HFF-Myc (cell line): ENCODE results near the gene CHRNE.
"Not testable (repeated sequence)": the region's sequence is repeated elsewhere in the genome, so short reads cannot be mapped to it uniquely, and the experiment has no call there.

Source experiments
- DNase-seq: peaks from one replicate; pipeline ENCODE4 v3.0.0-alpha.2; 2011; ENCODE audit warnings: low read depth; ENCODE audit errors: extremely low read depth
- H3K4me3 ChIP-seq: replicated peaks from 2 replicates; pipeline ENCODE4 v1.5.1; 2011; ENCODE audit warnings: low read depth, mild to moderate bottlenecking, control low read depth, low read length
- TF ChIP-seq, protein P1 (sequence below): IDR thresholded peaks from 2 replicates; pipeline ENCODE4 v1.5.1; 2012; ENCODE audit warnings: mild to moderate bottlenecking, low read depth, low read length, control low read depth; ENCODE audit errors: missing control alignments

Gene CHRNE

DNA sequence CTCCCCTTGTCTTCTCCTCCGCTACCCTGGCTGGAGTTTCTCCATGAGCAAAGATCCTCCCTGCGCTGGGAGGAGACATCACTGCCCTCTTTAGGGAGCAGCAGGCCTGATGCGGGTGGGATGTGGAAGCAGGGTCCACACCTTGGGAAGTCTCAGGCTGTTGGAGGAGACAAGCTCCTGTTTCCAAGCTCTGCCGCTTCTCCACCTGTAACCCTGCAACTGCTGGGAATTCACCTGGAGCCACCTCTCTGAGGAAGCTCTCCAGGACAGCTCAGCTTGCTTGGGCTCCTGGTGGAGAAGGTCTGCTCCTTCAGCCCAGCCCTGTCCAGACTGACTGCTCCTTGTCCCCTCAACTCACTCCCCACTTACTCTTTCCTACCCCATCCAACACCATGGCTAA lies 18.4 kb downstream of the CHRNE start:
- TF ChIP-seq, protein P1, sequence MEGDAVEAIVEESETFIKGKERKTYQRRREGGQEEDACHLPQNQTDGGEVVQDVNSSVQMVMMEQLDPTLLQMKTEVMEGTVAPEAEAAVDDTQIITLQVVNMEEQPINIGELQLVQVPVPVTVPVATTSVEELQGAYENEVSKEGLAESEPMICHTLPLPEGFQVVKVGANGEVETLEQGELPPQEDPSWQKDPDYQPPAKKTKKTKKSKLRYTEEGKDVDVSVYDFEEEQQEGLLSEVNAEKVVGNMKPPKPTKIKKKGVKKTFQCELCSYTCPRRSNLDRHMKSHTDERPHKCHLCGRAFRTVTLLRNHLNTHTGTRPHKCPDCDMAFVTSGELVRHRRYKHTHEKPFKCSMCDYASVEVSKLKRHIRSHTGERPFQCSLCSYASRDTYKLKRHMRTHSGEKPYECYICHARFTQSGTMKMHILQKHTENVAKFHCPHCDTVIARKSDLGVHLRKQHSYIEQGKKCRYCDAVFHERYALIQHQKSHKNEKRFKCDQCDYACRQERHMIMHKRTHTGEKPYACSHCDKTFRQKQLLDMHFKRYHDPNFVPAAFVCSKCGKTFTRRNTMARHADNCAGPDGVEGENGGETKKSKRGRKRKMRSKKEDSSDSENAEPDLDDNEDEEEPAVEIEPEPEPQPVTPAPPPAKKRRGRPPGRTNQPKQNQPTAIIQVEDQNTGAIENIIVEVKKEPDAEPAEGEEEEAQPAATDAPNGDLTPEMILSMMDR, result no peak
- no peak overlapping the region for H3K4me3 ChIP-seq
- no peak for DNase-seq

DNA sequence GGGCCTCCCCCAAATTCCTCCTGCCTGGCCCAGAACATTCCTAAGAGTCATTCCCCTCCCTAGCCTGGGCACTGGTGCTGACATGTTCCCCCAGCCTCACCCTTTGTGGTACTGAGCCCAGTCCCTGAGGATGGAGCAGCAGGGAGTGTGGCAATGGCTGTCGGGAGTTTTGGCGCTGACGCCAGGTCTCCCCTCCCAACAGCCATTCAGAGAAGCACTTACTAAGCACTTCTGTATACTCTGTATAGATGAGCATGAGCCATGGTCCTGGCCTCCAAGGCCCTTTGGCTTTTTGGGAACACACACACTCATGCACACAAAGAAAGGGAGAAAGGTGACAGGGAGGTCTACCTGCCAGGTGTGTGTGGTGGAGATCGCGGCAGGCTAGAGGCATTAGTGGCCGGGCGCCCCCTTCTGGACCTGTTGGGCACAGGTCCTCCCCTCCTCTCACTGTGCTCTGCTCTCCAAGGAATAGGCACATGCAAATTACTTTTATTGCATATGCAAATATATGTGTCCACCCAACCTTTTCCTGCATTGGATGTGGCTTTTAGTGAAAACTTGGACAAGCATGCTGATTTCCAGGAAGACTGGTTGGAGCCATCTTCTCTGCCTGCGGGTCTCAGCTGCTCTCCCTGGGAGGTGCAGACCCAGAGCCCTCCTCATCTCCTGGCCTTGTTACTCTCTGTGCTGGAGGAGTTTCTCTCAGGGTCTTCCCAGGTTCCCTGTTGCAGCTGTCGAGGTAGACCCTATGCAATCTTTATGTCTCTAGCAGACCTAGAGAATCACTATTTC lies 20.9 kb downstream of the CHRNE start:
- TF ChIP-seq, protein P1, result peak; percentile 86
- H3K4me3 ChIP-seq, result no peak overlapping the region
- DNase-seq, result no peak

DNA sequence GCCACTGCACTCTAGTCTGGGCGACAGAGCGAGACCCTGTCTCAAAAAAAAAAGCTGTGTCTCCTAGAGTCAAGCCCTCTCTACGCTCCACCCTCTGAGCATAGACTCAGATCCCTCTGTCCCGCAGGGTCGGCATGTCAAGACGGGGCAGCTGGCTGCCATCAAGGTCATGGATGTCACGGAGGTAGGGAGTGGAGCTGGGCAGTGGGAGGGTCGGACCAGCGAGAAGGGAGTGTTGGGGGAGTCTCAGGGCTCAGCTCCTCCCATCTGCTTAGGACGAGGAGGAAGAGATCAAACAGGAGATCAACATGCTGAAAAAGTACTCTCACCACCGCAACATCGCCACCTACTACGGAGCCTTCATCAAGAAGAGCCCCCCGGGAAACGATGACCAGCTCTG lies 22.0 kb downstream of the CHRNE start:
- no peak overlapping the region for H3K4me3 ChIP-seq

DNA sequence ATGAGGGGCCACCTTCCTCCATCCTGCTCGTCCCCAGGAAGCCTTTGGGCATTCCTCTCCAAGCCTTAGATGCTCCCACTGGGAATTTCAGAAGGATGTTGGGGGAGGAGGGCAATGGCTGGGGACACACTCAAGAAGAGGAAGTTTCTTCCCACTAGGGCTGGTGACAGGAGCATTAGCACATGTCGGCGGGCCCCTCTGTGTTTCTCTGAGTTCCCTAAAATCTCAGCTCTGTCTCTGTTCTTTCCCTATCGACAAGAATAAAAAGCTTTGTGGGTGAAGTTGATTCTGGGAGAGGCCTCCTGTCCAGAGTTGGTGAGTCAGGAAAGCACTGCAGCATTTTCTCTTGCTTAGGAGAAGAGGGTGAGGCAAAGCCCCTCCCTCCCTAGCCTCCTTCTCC lies 23.3 kb downstream of the CHRNE start:
- DNase-seq, result no peak
- H3K4me3 ChIP-seq, result no peak overlapping the region
- TF ChIP-seq, protein P1, result no peak

More for the DNA sequence above, 22.0 kb downstream of the CHRNE start:
- no peak for DNase-seq
- TF ChIP-seq, protein P1, result no peak

DNA sequence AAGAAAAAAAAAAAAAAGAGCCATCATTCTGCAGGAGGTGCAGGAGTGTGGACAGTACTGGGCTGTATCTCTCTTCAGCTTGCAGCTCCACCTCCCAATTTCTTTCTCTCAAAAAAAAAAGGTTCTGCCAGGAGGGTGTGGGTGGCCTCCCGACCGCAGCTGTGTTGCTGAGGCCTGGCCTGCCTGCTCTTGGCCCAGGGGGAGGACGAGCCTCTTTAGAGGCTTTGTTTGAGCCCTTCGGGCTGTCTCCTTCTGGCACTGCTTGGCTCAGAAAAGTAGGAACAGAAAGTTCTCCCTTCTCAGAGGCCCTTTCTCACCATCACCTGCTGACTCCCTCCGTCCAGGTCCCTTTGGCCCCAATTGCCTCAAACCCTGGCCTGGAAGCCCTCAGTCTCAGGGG lies 25.8 kb downstream of the CHRNE start:
- TF ChIP-seq, protein P1, result no peak
- no peak overlapping the region for H3K4me3 ChIP-seq
- no peak for DNase-seq

DNA sequence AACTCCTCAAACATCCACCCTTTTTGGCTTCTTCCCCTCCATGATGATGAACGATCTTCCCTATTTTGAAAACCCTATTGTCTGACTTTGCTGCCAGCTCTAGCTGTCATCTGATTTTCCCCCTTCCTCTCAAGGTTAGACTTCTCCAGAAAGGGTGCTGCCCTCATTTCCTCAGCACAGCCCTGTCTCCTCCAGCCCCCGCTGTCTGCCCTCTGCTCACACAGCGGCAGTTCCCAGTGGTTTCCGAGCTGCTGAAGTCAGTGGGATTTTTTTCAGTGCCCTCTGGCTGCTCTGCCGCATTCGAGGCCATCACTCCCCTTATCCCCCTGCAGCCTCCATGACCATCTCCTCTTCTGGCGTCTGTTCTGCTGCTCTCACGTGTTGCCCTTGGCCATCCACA lies 30.1 kb downstream of the CHRNE start:
- TF ChIP-seq, protein P1, result no peak
- no peak for DNase-seq
- H3K4me3 ChIP-seq, result no peak overlapping the region

DNA sequence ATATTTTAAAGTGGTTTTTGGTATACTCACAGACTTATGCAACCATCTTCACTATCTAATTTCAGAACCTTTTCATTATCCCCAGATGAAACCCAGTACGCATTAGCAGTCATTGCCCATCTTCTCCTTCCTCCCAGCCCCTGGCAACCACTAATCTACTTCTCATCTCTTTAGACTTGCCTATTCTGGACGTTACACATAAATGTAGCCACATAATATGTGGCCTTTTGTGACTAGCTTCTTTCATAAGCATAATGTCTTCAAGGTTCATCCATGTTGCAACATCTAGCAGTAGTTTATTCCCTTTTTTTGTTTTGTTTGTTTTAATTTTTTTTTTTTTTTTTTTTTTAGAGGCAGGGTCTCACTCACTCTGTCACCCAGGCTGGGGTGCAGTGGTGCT lies 32.0 kb downstream of the CHRNE start:
- H3K4me3 ChIP-seq, result no peak overlapping the region
- DNase-seq, result no peak
- TF ChIP-seq, protein P1, result no peak

DNA sequence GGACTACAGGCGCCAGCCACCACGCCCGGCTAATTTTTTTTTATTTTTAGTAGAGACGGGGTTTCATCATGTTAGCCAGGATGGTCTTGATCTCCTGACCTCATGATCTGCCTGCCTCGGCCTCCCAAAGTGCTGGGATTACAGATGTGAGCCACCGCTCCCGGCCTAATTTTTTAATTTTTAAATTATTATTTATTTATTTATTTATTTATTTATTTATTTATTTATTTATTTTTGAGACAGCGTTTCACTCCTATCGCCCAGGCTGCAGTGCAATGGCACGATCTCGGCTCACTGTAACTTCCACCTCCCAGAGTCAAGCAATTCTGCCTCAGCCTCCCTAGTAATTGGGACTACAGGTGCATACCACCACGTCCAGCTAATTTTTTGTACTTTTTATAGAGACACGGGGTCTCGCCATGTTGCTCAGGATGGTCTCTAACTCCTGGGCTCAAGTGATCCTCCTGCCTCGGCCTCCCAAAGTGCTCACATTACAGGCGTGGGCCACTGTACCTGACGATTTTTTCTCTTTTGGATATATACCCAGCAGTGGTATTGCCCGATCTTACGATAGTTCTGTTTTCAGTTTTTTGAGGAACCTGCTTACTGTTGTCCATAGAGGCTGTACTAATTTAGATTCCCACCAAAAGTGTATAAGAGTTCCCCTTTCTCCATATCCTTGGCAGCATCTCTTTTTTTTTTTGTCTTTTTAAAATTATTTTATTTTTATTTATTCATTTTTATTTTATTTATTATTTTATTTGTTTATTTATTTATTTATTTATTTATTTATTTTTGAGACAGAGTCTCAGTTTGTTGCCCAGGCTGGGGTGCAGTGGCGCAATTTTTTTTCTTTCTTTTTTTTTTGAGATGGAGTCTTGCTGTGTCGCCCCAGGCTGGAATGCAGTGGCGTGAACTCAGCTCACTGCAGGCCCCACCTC lies 33.6 kb downstream of the CHRNE start:
- H3K4me3 ChIP-seq, DNase-seq: not testable (repeated sequence)

DNA sequence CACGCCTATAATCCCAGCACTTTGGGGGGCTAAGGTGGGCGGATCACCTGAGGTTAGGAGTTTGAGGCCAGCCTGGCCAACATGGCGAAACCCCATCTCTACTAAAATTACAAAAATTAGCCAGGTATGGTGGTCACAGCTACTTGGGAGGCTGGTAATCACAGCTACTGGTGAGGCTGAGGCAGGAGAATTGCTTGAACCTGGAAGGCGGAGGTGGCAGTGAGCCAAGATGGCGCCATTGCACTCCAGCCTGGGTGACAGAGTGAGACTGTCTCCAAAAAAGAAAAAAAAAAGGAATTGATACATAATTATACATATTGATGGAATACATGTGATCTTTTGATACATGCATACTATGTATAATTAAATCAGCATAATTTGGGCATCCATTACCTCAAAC lies 35.4 kb downstream of the CHRNE start:
- not testable (repeated sequence) for DNase-seq, H3K4me3 ChIP-seq
